Trophoblast cell (in vitro differentiated cells and primary cell): ENCODE results near the gene SREBF1.

ENCODE experiments used
- DNase-seq, 2 donors: peaks; one replicate each; pipeline ENCODE4 v3.0.0-alpha.2; 2016
- H2AFZ ChIP-seq: 2 replicates; pipeline ENCODE4 v1.6.1; 2013; ENCODE audit warnings: low read length, moderate library complexity, mild to moderate bottlenecking; ENCODE audit not compliant: insufficient read depth, poor library complexity
- H2AK5ac ChIP-seq: 2 replicates; pipeline ENCODE4 v1.6.1; 2013; ENCODE audit warnings: mild to moderate bottlenecking, low read length
- H2BK120ac ChIP-seq: 2 replicates; pipeline ENCODE4 v1.6.1; 2013; ENCODE audit warnings: low read length, mild to moderate bottlenecking, moderate library complexity; ENCODE audit not compliant: insufficient read depth, poor library complexity
- H2BK12ac ChIP-seq: 2 replicates; pipeline ENCODE4 v1.6.1; 2013; ENCODE audit warnings: mild to moderate bottlenecking, low read length, moderate library complexity
- H2BK5ac ChIP-seq: 2 replicates; pipeline ENCODE4 v1.6.1; 2013; ENCODE audit warnings: low read length, low read depth, moderate library complexity, mild to moderate bottlenecking; ENCODE audit not compliant: poor library complexity
- H3K14ac ChIP-seq: 2 replicates; pipeline ENCODE4 v1.6.1; 2013; ENCODE audit warnings: mild to moderate bottlenecking, low read length
- H3K18ac ChIP-seq: 2 replicates; pipeline ENCODE4 v1.6.1; 2013; ENCODE audit warnings: mild to moderate bottlenecking, low read length
- H3K23ac ChIP-seq: 2 replicates; pipeline ENCODE4 v1.6.1; 2013; ENCODE audit warnings: low read length
- H3K27ac ChIP-seq: 2 replicates; pipeline ENCODE4 v1.5.1; 2013; ENCODE audit warnings: low read depth, mild to moderate bottlenecking, inconsistent platforms, low read length, moderate library complexity
- H3K27me3 ChIP-seq: 2 replicates; pipeline ENCODE4 v1.6.1; 2013; ENCODE audit warnings: inconsistent platforms, mild to moderate bottlenecking, low read length, moderate library complexity; ENCODE audit not compliant: insufficient read depth
- H3K36me3 ChIP-seq, 2 experiments: 1 replicate in 1 of 2; 2 replicates in 1 of 2; pipeline ENCODE4 v1.6.1; 2013; ENCODE audit warnings: low read length in 2 of 2, mild to moderate bottlenecking in 2 of 2, moderate library complexity in 1 of 2; ENCODE audit not compliant: insufficient read depth in 2 of 2, control insufficient read depth in 1 of 2
- H3K4ac ChIP-seq: 2 replicates; pipeline ENCODE4 v1.6.1; 2013; ENCODE audit warnings: low read depth, mild to moderate bottlenecking, low read length, moderate library complexity
- H3K4me1 ChIP-seq, 2 experiments: 1 replicate in 1 of 2; 2 replicates in 1 of 2; pipeline ENCODE4 v1.6.1; 2013; ENCODE audit warnings: low read length in 2 of 2, mild to moderate bottlenecking in 2 of 2, moderate library complexity in 1 of 2; ENCODE audit not compliant: insufficient read depth in 2 of 2, control insufficient read depth in 1 of 2
- H3K4me2 ChIP-seq: 2 replicates; pipeline ENCODE4 v1.6.1; 2013; ENCODE audit warnings: inconsistent platforms, mild to moderate bottlenecking, low read length, moderate library complexity
- H3K4me3 ChIP-seq: 2 replicates; pipeline ENCODE4 v1.5.1; 2013; ENCODE audit warnings: mild to moderate bottlenecking, low read depth, low read length, inconsistent platforms
- H3K79me1 ChIP-seq: one replicate; pipeline ENCODE4 v1.6.1; 2013; ENCODE audit warnings: low read length
- H3K79me2 ChIP-seq: 2 replicates; pipeline ENCODE4 v1.6.1; 2013; ENCODE audit warnings: low read length, mild to moderate bottlenecking; ENCODE audit not compliant: control insufficient read depth, insufficient read depth, poor library complexity
- H3K9ac ChIP-seq: 2 replicates; pipeline ENCODE4 v1.6.1; 2013; ENCODE audit warnings: mild to moderate bottlenecking, low read length
- H3K9me3 ChIP-seq: 2 replicates; pipeline ENCODE4 v1.6.1; 2013; ENCODE audit warnings: low read depth, mild to moderate bottlenecking, control low read depth, inconsistent platforms, low read length; ENCODE audit not compliant: insufficient read depth
- H4K12ac ChIP-seq: 2 replicates; pipeline ENCODE4 v1.6.1; 2013; ENCODE audit warnings: low read depth, mild to moderate bottlenecking, low read length, moderate library complexity
- H4K8ac ChIP-seq: 2 replicates; pipeline ENCODE4 v1.6.1; 2013; ENCODE audit warnings: low read depth, mild to moderate bottlenecking, low read length, moderate library complexity
- H4K91ac ChIP-seq: one replicate; pipeline ENCODE4 v1.6.1; 2013; ENCODE audit warnings: low read depth, mild to moderate bottlenecking, low read length, moderate library complexity
- WGBS: extraction: QIAGEN DNeasy Blood & Tissue Kit; methylation state at CpG from one replicate; pipeline ENCODE4 v1.1.7; 2013; ENCODE audit warnings: missing lambda C conversion rate; ENCODE audit not compliant: insufficient read length, insufficient coverage; ENCODE audit errors: extremely low coverage; 5-methylcytosine and 5-hydroxymethylcytosine counted together

The SREBF1 gene

GRCh38 chr17:17813055-17813724 is 23.6 kb downstream of the SREBF1 start:
- no peak overlapping the region for H3K4ac ChIP-seq
- no peak overlapping the region for H3K9ac ChIP-seq
- H3K27me3 ChIP-seq = no peaks in the 10 kb centered on the region
- H4K12ac ChIP-seq = no peak overlapping the region
- no peak overlapping the region for H4K91ac ChIP-seq
- peaks cover 64 to 72% of the 10 kb centered on the region in 2 experiments for H3K36me3 ChIP-seq
- no peak overlapping the region for H3K4me2 ChIP-seq
- H2AFZ ChIP-seq = no peak overlapping the region
- H3K23ac ChIP-seq = no peak overlapping the region
- no peak overlapping the region for H3K14ac ChIP-seq
- no peak for DNase-seq
- no peak overlapping the region for H2BK120ac ChIP-seq
- H3K18ac ChIP-seq = peak overlapping the region; percentile 14
- no peak overlapping the region for H2AK5ac ChIP-seq
- no peak overlapping the region for H4K8ac ChIP-seq
- no peak overlapping the region for H2BK12ac ChIP-seq
- peaks cover 2% of the 10 kb centered on the region for H3K79me2 ChIP-seq
- H3K4me1 ChIP-seq = peaks cover 21 to 29% of the 10 kb centered on the region in 2 experiments
- H3K27ac ChIP-seq = no peak overlapping the region
- no peak overlapping the region for H3K4me3 ChIP-seq
- no peak overlapping the region for H2BK5ac ChIP-seq
- no CpG with 5 or more reads among the region's 25 CpGs for WGBS
- H3K79me1 ChIP-seq = peaks cover 13% of the 10 kb centered on the region
- no peaks in the 10 kb centered on the region for H3K9me3 ChIP-seq

GRCh38 chr17:17812211-17813054 is 24.4 kb downstream of the SREBF1 start:
- Histone ChIP-seq H3K79me2 (peaks cover 2% of the 10 kb centered on the region), H3K4me1 (peaks cover 21 to 29% of the 10 kb centered on the region in 2 experiments), H2AFZ (no peak overlapping the region), H2BK5ac (no peak overlapping the region), H3K9me3 (no peaks in the 10 kb centered on the region), H3K14ac (no peak overlapping the region), H3K4me2 (no peak overlapping the region), H3K79me1 (peaks cover 13% of the 10 kb centered on the region), H4K12ac (peak overlapping the region; percentile 10), H4K8ac (no peak overlapping the region), H2BK120ac (no peak overlapping the region), H3K27ac (peak overlapping the region; percentile 46), H3K9ac (no peak overlapping the region), H3K23ac (no peak overlapping the region), H3K36me3 (peaks cover 58 to 66% of the 10 kb centered on the region in 2 experiments), H2AK5ac (no peak overlapping the region), H3K27me3 (no peaks in the 10 kb centered on the region), H3K4ac (no peak overlapping the region), H3K18ac (no peak overlapping the region), H2BK12ac (no peak overlapping the region), H4K91ac (no peak overlapping the region), H3K4me3 (no peak overlapping the region)
- no CpG with 5 or more reads among the region's 59 CpGs for WGBS
- DNase-seq = peak; percentile 21 to 53

- Histone ChIP-seq H3K23ac (no peak overlapping the region), H4K12ac (no peak overlapping the region), H4K91ac (no peak overlapping the region), H3K36me3 (peaks cover 54 to 64% of the 10 kb centered on the region in 2 experiments), H3K27ac (peak overlapping the region; percentile 66), H3K4me3 (no peak overlapping the region), H3K9ac (no peak overlapping the region), H2BK12ac (no peak overlapping the region), H3K18ac (no peak overlapping the region), H3K9me3 (no peaks in the 10 kb centered on the region), H2BK5ac (peak overlapping the region; percentile 4), H2BK120ac (no peak overlapping the region), H3K79me1 (peaks cover 13% of the 10 kb centered on the region), H2AFZ (no peak overlapping the region), H3K4me1 (peaks cover 21 to 29% of the 10 kb centered on the region in 2 experiments), H3K4me2 (peak overlapping the region; percentile 25), H3K27me3 (no peaks in the 10 kb centered on the region), H3K14ac (no peak overlapping the region), H4K8ac (no peak overlapping the region), H2AK5ac (no peak overlapping the region), H3K79me2 (peaks cover 2% of the 10 kb centered on the region), H3K4ac (no peak overlapping the region)
- WGBS = no CpG with 5 or more reads among the region's 15 CpGs
- DNase-seq = no peak
Observed at GRCh38 chr17:17811381-17812210, 25.2 kb downstream of the SREBF1 start.

- Histone ChIP-seq H3K27me3 (no peaks in the 10 kb centered on the region), H3K4me3 (peak overlapping the region; percentile 4), H2BK12ac (no peak overlapping the region), H3K27ac (peak overlapping the region; percentile 75), H3K9ac (no peak overlapping the region), H3K14ac (peak overlapping the region; percentile 71), H3K36me3 (peaks cover 55 to 62% of the 10 kb centered on the region in 2 experiments), H2BK120ac (peak overlapping the region; percentile 74), H4K91ac (peak overlapping the region; percentile 80), H2AK5ac (peak overlapping the region; percentile 50), H2BK5ac (no peak overlapping the region), H3K4me1 (peaks cover 21 to 29% of the 10 kb centered on the region in 2 experiments), H3K23ac (no peak overlapping the region), H3K9me3 (no peaks in the 10 kb centered on the region), H3K4ac (no peak overlapping the region), H3K79me2 (peaks cover 2% of the 10 kb centered on the region), H2AFZ (no peak overlapping the region), H3K18ac (no peak overlapping the region), H3K4me2 (peak overlapping the region; percentile 61), H4K12ac (no peak overlapping the region), H3K79me1 (peaks cover 13% of the 10 kb centered on the region), H4K8ac (no peak overlapping the region)
- no CpG with 5 or more reads among the region's 27 CpGs for WGBS
- no peak for DNase-seq
Observed at GRCh38 chr17:17810895-17811248, 25.9 kb downstream of the SREBF1 start.
